ENCODE data around the gene SIMC1.
"Not testable (repeated sequence)": the region's sequence is repeated elsewhere in the genome, so short reads cannot be mapped to it uniquely, and the experiment has no call there.

Gene SIMC1

GRCh38 chr5:176239304-176239703 is 1.1 kb downstream of the SIMC1 start:
- DNase-seq; H3K27ac Mint-ChIP-seq; ATAC-seq; H3K36me3 Mint-ChIP-seq (ENCODE audit: low read depth); H3K27me3 Mint-ChIP-seq; H3K4me1 Mint-ChIP-seq; H3K4me3 Mint-ChIP-seq; H3K9me3 Mint-ChIP-seq: not testable (repeated sequence)

- H3K4me1 Mint-ChIP-seq; H3K27ac Mint-ChIP-seq; H3K27me3 Mint-ChIP-seq; H3K9me3 Mint-ChIP-seq; ATAC-seq; H3K4me3 Mint-ChIP-seq; H3K36me3 Mint-ChIP-seq (ENCODE audit: low read depth); DNase-seq: not testable (repeated sequence)
Observed at GRCh38 chr5:176244318-176244717, 6.1 kb downstream of the SIMC1 start.

GRCh38 chr5:176245074-176245473 is 6.8 kb downstream of the SIMC1 start:
- H3K27ac Mint-ChIP-seq; H3K4me3 Mint-ChIP-seq; H3K27me3 Mint-ChIP-seq; DNase-seq; H3K36me3 Mint-ChIP-seq (ENCODE audit: low read depth); H3K4me1 Mint-ChIP-seq; H3K9me3 Mint-ChIP-seq; ATAC-seq: not testable (repeated sequence)

GRCh38 chr5:176245489-176245888 is 7.3 kb downstream of the SIMC1 start:
- H3K4me3 Mint-ChIP-seq; H3K9me3 Mint-ChIP-seq; H3K27me3 Mint-ChIP-seq; DNase-seq; H3K27ac Mint-ChIP-seq; H3K4me1 Mint-ChIP-seq; H3K36me3 Mint-ChIP-seq (ENCODE audit: low read depth); ATAC-seq: not testable (repeated sequence)

GRCh38 chr5:176250691-176251090 is 12.5 kb downstream of the SIMC1 start:
- not testable (repeated sequence) for H3K27ac Mint-ChIP-seq; H3K4me3 Mint-ChIP-seq; H3K27me3 Mint-ChIP-seq; H3K9me3 Mint-ChIP-seq; ATAC-seq; H3K4me1 Mint-ChIP-seq; DNase-seq; H3K36me3 Mint-ChIP-seq (ENCODE audit: low read depth)

- not testable (repeated sequence) for H3K9me3 Mint-ChIP-seq; H3K27ac Mint-ChIP-seq; H3K4me1 Mint-ChIP-seq; DNase-seq; H3K4me3 Mint-ChIP-seq; H3K27me3 Mint-ChIP-seq; ATAC-seq; H3K36me3 Mint-ChIP-seq (ENCODE audit: low read depth)
Observed at GRCh38 chr5:176252171-176252570, 13.9 kb downstream of the SIMC1 start.

GRCh38 chr5:176253370-176254065 is 15.3 kb downstream of the SIMC1 start:
- not testable (repeated sequence) for H3K27ac Mint-ChIP-seq; H3K36me3 Mint-ChIP-seq (ENCODE audit: low read depth); H3K4me1 Mint-ChIP-seq; H3K4me3 Mint-ChIP-seq; ATAC-seq; H3K27me3 Mint-ChIP-seq; DNase-seq; H3K9me3 Mint-ChIP-seq

GRCh38 chr5:176254066-176254393 is 15.8 kb downstream of the SIMC1 start:
- H3K27me3 Mint-ChIP-seq; ATAC-seq; H3K9me3 Mint-ChIP-seq; DNase-seq; H3K36me3 Mint-ChIP-seq (ENCODE audit: low read depth); H3K4me1 Mint-ChIP-seq; H3K4me3 Mint-ChIP-seq; H3K27ac Mint-ChIP-seq: not testable (repeated sequence)

- ATAC-seq; DNase-seq; H3K4me3 Mint-ChIP-seq; H3K9me3 Mint-ChIP-seq; H3K4me1 Mint-ChIP-seq; H3K27me3 Mint-ChIP-seq; H3K27ac Mint-ChIP-seq; H3K36me3 Mint-ChIP-seq (ENCODE audit: low read depth): not testable (repeated sequence)
Observed at GRCh38 chr5:176257871-176258505, 19.8 kb downstream of the SIMC1 start.

- H3K27ac Mint-ChIP-seq, DNase-seq, H3K4me1 Mint-ChIP-seq, H3K27me3 Mint-ChIP-seq, H3K4me3 Mint-ChIP-seq, H3K9me3 Mint-ChIP-seq, ATAC-seq: not testable (repeated sequence)
- H3K36me3 Mint-ChIP-seq (ENCODE audit: low read depth), result peaks cover 23% of the 10 kb centered on the region
Observed at GRCh38 chr5:176260682-176261081, 22.5 kb downstream of the SIMC1 start.

GRCh38 chr5:176266448-176266847 is 28.2 kb downstream of the SIMC1 start:
- peak overlapping the region; percentile 68 for H3K27ac Mint-ChIP-seq
- H3K4me3 Mint-ChIP-seq, result not testable (repeated sequence)

GRCh38 chr5:176289018-176289417 is 50.8 kb downstream of the SIMC1 start:
- not testable (repeated sequence) for H3K4me3 Mint-ChIP-seq; ATAC-seq; H3K27ac Mint-ChIP-seq; H3K9me3 Mint-ChIP-seq; H3K4me1 Mint-ChIP-seq; DNase-seq; H3K36me3 Mint-ChIP-seq (ENCODE audit: low read depth); H3K27me3 Mint-ChIP-seq

More at GRCh38 chr5:176266448-176266847, 28.2 kb downstream of the SIMC1 start:
- not testable (repeated sequence) for DNase-seq, H3K27me3 Mint-ChIP-seq, H3K9me3 Mint-ChIP-seq
- Mint-ChIP-seq H3K4me1 (peaks cover 10% of the 10 kb centered on the region), H3K36me3 (ENCODE audit: low read depth) (peaks cover 26% of the 10 kb centered on the region)
- peak; percentile 99 for ATAC-seq

GRCh38 chr5:176290057-176290840 is 52.0 kb downstream of the SIMC1 start:
- DNase-seq; H3K27ac Mint-ChIP-seq; H3K4me1 Mint-ChIP-seq; H3K27me3 Mint-ChIP-seq; H3K4me3 Mint-ChIP-seq; H3K36me3 Mint-ChIP-seq (ENCODE audit: low read depth); ATAC-seq; H3K9me3 Mint-ChIP-seq: not testable (repeated sequence)

- DNase-seq, H3K27ac Mint-ChIP-seq, H3K4me1 Mint-ChIP-seq, H3K4me3 Mint-ChIP-seq, ATAC-seq, H3K9me3 Mint-ChIP-seq, H3K27me3 Mint-ChIP-seq: not testable (repeated sequence)
- peaks cover 36% of the 10 kb centered on the region for H3K36me3 Mint-ChIP-seq (ENCODE audit: low read depth)
Observed at GRCh38 chr5:176305356-176305755, 67.1 kb downstream of the SIMC1 start.
